Skin epidermis (tissue), 12 donors: ENCODE data around the gene PDE6B.
"Not testable (repeated sequence)": the region's sequence is repeated elsewhere in the genome, so short reads cannot be mapped to it uniquely, and the experiment has no call there.

Experiments
- H3K27ac ChIP-seq, 21 experiments: fragments of 200-600 bp; sonication (generic) in 11 of 21; one replicate each; pipeline ENCODE4 v1.5.0; 2020; ENCODE audit warnings: mild to moderate bottlenecking in 3 of 21, inconsistent platforms in 2 of 21, moderate library complexity in 2 of 21
- H3K4me3 ChIP-seq, 7 experiments: fragments of 200-600 bp; sonication (generic) in 2 of 7; one replicate each; pipeline ENCODE4 v1.5.0; 2020; ENCODE audit warnings: inconsistent platforms in 2 of 7, mild to moderate bottlenecking in 2 of 7, moderate library complexity in 1 of 7

The PDE6B gene

DNA sequence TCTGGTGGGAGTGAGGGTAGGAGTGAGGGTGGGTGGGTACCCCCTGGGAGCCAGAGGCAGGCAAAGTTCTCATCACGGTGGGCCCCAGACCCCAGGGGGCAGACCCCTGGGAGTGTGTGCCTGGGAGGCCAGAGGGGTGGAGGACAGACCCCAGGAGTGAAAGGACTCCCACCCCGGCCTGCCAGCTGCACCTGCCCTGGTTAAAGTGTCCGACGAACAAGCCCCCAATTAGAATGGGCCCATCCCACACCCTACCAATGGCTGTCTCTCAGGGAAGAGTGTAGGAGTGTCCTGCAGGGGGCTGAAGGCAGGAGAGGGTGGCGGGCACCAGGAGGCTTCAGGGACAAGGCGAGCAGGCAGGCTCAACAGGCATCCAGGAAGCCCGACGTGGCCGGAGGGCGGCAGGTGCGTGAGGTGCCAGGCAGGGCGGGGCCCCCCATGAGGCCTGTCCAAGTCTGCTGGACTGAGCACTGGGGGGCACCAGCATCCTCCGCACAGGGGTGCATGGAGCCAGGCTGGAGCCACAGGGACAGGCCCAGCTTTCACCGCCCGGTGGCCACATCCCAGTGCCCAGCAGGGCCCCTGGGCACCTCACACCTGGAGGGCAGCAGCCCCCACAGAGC, 8.7 kb downstream of the PDE6B start:
- Histone ChIP-seq H3K4me3 (no peak overlapping the region), H3K27ac (no peak overlapping the region)

DNA sequence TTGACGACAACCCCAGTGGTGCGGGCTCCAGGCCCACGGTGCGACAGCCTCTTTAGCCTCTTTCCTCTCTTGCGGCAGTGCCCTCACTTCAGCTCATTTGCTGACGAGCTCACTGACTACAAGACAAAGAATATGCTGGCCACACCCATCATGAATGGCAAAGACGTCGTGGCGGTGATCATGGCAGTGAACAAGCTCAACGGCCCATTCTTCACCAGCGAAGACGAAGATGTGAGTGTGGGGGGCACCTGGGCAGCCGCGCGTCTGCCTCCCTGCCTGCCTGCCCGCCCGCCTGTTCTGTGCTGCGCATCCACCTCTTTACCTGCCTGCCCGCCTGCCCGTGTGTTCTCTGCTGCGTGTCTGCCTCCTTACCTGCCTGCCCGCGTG, 9.2 kb downstream of the PDE6B start:
- no peak overlapping the region for H3K4me3 ChIP-seq
- H3K27ac ChIP-seq: no peak overlapping the region

DNA sequence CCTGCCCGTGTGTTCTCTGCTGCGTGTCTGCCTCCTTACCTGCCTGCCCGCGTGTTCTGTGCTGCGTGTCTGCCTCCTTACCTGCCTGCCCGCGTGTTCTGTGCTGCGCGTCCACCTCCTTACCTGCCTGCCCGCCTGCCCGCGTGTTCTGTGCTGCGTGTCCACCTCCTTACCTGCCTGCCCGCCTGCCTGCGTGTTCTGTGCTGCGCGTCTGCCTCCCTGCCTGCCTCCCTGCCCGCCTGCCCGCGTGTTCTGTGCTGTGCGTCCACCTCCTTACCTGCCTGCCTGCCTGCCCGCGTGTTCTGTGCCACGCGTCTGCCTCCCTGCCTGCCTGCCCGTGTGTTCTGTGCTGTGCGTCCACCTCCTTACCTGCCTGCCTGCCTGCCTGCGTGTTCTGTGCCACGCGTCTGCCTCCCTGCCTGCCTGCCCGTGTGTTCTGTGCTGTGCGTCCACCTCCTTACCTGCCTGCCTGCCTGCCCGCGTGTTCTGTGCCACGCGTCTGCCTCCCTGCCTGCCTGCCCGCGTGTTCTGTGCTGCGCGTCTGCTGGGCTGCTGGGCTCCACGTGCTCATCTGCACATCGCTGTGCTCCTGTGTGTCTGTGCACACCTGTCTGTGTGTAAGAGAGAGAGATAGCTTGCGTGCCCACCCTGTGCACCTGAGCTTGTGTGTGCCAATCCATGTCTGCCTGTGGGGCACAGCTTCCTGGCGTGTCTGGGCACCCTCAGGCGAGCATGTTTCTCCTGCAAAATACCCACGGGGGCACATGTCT, 9.9 kb downstream of the PDE6B start:
- not testable (repeated sequence) for H3K4me3 ChIP-seq, H3K27ac ChIP-seq

DNA sequence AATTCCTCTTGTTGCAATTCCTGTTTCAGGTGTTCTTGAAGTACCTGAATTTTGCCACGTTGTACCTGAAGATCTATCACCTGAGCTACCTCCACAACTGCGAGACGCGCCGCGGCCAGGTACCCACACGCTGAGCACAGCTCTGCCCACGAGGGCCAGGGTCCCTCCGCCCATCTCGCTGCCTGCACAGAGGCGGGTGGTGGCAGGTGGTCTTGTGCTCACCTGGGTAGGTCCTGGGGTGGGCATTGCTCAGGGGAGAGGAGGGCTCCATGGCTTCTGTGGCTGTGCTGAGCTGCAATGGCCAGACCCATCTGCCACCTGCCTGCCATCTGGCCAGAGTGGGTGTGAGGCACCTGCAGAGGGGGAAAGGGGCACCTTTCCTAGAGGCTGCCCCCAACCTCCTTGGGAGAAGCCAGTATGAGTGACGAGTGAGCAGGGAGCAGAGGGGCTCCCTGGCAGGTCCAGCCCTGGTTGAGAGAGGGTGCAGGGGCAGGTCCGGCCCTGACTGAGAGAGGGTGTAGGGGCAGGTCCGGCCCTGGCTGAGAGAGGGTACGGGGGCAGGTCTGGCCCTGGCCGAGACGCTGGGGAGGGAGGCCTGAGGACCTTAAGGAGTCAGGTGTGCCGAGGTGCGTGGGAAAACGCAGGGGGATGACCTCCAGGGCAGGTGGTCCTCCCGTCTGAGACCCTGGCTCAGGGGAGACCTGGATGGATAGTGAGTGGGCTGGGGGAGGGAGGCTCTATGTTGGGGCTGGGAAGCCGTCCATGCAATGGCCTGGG, 10.7 kb downstream of the PDE6B start:
- no peak overlapping the region for H3K27ac ChIP-seq
- H3K4me3 ChIP-seq: no peak overlapping the region

DNA sequence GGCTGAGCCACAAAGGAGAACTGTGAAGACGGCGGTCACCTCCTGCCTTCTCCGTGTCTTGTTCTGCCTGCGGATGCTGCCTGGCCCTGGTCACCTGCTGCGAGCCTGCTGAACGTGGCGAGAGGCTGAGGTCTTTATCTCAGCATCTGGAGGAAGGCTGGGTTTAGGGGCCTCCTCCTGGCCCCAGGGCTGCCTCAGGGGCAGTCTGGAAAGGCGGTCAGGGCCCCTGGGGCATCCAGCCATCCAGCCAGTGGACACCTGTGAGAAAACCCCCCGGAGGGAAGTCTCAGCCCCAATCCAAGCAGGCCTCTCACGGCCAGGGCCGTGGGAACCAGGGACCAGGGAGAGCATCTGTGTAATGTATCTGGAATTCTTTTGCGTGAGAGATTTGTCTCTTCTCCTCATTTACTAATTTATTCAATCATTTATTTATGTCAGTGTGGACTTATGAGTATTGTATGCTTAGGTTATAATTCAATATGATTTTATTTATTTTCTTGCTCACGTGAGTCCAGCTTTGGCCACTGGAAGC, 11.3 kb downstream of the PDE6B start:
- H3K27ac ChIP-seq: no peak overlapping the region
- no peak overlapping the region for H3K4me3 ChIP-seq

DNA sequence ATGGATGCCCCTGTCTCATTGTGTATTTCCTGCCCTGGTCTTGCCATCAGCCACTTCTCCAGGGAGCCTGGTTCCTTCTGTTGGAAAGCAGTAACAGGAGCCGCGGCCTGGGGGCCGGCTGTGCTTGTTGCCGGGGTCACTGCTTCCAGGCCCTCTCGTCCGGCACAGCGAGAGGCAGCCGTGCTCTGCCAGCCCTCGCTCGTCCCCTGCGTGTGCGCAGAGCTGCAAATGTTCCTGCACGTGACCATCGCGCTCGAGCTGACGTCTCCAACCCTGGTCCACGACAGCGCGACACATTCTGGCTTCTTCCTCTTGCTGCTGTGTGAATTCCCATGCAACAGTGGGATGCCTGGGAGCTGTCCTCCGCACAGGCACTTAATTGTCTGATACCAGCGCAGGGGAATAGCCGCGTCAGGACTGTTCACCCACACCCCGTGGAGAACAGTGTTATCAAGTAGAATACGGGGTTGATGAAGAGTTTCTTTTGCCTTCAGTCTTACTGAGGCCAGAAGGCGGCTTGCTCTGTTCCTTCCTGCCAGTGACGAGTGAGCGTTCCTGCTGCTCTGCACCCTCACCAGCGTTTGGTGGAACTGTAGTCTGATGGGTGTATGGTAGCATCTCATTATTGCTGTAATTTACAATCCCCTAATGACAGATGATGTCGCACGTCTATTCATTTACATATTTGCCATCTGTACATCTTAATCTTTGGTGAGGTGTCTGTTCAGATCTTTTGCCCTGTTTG, 12.3 kb downstream of the PDE6B start:
- H3K27ac ChIP-seq: no peak overlapping the region
- no peak overlapping the region for H3K4me3 ChIP-seq

DNA sequence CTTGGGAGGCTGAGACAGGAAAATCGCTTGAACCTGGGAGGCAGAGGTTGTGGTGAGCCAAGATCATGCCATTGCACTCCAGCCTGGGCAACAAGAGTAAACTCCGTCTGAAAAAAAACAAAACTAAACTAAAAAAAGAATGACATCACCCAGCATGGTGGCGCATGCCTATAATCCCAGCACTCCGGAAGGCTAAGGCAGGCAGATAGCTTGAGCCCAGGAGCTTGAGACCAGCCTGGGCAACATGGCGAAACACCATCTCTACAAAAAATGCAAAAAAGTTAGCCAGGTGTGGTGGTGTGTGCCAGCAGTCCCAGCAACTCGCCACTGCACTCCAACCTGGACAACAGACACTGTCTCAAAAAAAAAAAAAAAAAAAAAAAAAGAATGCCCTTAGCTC, 17.0 kb downstream of the PDE6B start:
- H3K4me3 ChIP-seq, H3K27ac ChIP-seq: not testable (repeated sequence)

DNA sequence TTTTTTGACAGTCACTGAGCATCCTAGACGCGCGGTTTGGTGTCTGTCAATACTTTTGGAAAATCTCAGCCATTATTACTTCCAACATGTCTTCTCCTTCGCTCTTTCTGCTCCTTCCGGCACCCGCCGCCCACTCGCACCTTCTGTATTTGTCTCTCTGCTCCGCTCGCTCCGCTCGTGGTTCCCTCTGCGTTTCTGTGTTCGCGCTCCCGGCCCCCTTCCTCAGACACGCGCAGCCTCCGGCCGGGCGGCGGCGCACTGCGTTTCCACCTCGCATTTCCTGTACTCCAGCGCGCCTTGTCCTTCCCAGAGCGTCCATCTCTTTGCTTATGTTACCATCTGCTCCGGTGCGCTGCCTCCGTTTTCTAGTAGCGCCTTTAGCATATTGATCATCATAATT, 21.1 kb downstream of the PDE6B start:
- H3K27ac ChIP-seq: no peak overlapping the region
- no peak overlapping the region for H3K4me3 ChIP-seq

DNA sequence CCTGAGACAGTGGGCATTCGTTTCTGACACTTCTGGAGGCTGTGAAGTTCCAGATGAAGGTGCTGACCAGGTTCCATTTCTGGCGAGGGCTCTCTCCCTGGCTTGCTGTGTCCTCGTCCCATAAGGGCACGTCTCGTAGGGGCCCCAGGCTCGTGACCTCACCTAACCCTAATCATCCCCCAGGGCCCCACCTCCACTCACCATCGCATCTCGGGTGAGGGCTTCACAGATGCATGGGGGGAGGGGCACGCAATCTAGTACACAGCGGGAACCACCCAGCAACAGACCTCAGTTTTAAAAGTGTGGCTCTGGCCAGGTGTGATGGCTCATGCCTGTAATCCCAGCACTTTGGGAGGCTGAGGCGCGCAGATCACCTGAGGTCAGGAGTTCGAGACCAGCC, 22.1 kb downstream of the PDE6B start:
- H3K4me3 ChIP-seq: no peak overlapping the region
- H3K27ac ChIP-seq: no peak overlapping the region

DNA sequence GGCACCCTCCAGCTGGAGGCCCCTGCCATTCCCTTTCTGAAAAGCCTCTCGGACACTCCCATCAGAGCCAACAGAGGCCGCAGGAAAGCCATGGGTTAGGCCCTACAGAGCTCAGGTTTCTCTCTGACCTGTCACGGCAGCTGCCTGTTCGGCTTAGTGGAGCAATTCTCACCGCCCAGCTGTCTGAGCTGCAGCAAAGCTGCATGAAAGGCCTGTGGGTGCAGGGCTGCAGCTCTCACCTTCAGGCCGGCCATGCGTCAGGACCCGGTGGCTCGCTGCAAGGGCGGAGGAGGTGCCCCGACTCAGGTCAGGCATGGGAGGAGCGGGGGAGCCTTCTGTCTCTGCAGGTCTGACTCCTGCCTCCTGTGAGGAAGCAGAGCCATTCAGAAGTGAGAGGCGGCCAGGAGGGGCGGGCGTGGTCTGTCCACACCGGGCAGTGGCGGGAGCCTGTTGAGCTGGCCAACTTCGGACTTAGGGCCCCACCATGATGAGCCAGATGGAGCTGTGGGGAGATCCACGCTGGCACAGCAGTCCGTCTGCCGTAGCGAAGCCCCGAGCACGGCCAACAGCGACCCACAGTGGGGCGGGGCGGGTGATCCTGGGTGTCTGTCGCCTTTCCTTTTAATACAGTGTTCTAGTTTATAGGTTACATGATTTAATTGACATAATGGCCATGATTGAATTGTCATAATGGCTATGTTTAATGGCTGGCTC, 23.4 kb downstream of the PDE6B start:
- no peak overlapping the region for H3K27ac ChIP-seq
- H3K4me3 ChIP-seq: no peak overlapping the region

DNA sequence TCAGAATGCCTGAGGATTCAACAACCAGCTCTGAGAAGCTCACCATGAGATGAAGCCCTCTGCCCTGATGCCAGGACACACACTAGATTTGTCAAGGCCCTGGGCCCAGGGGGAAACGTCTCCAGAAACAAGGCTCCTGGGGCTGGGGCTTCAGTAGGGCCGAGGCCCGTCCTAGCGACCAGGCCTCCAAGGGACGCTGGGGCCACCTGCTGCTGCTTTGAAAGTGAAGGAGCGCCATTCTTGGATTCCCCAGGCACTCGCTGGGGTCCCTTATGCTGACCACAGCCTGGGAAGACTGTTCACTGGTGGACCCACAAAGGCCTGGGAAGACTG, 23.9 kb downstream of the PDE6B start:
- Histone ChIP-seq H3K4me3 (no peak overlapping the region), H3K27ac (no peak overlapping the region)

DNA sequence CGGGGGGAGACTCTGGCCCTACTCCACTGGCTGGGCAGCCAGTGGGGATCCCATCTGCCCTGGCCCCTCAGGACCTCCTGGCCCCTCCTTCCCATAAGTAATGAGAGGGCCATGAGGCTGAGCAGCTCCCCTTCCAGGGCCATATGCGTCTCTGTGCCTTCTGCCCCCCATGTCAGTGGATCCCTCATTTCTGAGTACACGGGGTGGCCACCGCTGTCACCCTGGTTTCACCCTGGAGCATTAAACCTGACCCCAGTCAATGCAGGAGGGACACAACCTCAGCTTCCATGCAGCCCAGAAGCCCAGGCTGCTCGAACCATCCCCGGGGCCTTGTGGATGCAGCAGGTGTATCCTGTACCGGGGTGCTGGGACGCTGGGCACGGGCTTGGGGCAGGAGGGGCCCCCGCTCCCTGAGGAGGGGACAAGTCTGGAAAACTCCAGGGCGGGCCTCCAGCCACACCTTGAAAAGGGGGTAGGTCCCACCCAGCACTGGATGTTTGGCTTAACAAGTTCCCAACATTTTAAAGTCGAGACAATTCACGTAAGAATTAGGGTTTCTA, 24.5 kb downstream of the PDE6B start:
- H3K4me3 ChIP-seq: no peak overlapping the region
- no peak overlapping the region for H3K27ac ChIP-seq

DNA sequence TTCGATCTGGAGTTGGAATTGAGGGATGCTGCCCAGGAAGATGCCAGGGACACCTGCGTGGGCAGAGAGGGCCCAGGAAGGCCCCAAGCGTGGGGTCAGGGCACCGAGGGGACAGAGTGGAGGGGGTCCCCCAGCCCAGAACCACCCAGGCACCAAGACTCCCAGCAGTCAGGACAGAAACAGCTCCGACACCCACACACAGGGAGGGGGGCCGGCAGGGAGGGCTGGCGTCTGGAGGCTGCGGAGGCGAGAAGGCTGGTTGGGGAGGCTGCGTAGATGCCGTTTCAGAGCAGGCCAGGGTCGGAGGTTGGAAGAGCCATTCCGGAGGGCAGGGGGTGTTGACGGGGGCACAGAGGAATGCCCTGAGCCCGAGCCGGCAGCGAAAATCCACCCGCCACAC, 25.1 kb downstream of the PDE6B start:
- no peak overlapping the region for H3K4me3 ChIP-seq
- no peak overlapping the region for H3K27ac ChIP-seq

DNA sequence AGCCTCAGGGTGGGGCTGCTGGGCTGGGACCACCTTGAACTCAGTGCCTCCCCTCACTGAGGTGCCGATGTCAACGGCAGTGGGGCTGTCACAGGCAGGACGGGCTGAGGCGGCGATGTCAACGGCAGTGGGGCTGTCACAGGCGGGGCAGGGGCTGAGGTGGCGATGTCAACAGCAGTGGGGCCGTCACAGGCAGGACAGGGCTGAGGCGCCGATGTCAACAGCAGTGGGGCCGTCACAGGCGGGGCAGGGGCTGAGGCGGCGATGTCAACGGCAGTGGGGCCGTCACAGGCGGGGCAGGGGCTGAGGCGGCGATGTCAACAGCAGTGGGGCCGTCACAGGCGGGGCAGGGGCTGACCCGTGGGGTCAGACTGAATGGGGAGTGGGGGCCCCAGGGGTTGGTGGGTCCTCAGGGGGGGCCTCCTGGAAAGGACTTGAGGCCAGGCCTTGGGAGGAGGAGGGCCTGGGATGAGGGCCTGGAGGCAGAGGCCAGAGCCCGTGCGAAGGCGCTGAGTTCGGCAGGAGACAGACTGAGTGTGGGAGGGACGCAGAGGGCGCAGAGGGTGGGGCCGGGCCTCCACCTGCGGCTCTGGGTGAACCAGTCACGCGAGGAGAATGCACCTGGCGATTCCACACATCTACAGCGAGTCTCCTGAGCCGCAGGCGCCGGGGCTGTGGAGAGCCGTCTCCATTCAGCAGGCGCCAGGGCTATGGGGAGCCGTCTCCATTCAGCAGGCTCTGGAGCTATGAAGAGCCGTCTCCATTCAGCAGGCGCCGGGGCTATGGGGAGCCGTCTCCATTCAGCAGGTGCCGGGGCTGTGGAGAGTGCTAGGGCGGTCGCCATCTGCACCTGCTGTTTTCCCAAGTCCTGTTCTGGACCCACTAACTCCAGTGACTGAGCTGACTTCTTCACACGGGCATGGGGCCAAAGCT, 25.8 kb downstream of the PDE6B start:
- no peak overlapping the region for H3K27ac ChIP-seq
- H3K4me3 ChIP-seq: no peak overlapping the region

DNA sequence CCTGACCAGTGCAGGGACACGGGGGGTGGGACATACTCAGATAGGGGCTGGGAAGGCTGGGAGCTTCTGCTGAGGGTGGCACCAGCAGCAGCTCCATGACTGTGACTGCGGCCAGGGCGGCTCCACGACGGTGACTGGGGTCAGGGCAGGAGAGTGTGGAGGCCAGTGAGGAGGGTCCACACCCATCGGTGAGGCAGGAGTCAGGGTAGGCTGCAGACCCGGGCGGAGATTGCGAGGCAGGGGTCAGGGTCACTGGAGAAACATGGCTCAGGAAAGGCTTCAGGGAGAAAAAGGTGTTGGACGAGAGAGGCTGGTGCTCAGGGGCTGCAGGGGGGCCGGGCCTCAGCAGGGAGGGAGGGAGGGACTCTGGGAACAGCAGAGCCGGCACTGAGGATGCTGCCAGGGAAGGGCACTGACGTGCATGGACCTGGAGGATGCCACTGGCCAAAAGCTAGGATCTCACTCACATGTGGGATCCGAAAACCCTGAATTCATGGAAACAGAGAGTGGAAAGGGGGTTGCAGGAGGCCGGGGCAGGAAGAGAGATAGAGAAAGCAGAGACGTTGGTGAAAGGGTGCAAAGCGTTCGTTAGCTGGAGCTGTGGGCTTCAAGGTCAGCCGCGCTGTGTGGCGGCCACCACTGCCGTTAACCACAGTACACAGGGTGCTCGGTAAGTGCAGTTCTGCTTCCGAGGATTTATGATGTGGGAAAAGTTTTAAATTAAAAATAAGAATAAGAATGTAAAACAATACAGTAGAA, 26.7 kb downstream of the PDE6B start:
- no peak overlapping the region for H3K4me3 ChIP-seq

DNA sequence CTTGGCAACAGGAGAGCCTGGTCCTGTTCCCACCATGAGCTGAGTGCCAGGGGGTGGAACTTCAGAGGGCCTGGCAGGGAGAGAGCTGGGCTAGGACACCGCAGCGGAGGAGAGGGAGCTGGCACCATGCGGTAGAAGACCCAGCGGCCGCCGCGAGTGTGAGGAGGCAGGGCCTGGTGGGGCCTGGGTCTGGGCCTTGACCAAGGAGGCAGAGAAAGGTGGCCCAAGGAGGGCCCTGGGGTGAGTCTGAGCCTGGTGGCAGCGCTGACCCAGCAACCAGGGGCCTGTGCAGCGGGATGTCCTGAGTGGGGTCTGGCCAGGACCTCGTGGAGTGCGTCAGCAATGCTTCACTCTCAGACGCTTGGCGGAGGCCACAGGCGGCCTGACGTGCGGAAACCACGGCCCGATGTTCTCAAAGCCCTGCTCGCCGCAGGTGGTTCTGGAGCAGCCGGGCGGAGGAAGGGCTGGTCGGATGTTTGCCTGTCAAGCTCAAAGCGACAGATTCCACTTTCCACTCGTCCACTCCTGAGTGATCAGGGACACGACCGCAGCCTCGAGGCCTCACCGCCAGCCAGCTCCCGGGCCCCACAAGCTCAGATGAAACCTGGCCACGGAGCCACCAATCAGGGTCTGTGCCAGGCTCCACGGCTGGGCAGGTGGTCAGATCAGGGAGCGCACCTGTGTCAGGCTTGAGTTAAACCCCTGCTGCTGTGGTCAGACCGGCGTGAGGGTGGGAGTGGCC, 27.9 kb downstream of the PDE6B start:
- H3K27ac ChIP-seq: no peak overlapping the region
- H3K4me3 ChIP-seq: no peak overlapping the region

More for the DNA sequence above, 26.7 kb downstream of the PDE6B start:
- no peak overlapping the region for H3K27ac ChIP-seq
